Measurements from ENCODE around the gene MED25.
"Not testable (repeated sequence)": the region's sequence is repeated elsewhere in the genome, so short reads cannot be mapped to it uniquely, and the experiment has no call there.

The MED25 gene

DNA sequence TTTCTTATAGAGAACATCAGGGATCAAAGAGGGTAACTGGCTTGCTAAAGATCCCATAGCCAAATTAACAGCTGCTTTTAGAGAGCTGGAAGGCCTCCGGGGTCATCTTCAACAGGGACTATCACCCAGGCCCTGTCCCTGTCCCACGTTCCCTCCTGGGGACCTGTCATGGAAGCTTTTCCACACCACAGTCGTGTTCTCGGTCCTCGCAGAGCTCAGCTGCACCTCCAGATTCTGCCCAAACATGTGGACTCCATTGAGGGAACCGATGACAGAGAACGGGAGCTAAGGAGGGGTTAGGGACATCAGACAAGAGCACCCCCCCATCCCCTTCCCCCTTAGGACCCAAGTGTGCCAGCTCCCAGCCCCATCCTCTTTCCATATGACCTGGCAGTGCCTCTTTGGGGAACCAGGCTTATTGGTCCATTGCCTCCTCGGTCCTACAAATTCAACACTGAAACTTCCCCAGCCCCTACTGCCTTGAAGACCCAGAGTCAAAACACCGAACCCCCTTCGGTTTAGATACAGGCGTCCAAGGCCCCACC is 5.6 kb upstream of the MED25 start:
- no peak for DNase-seq (ENCODE audit: low read depth in 1 of 2, low spot score in 1 of 2)
- no peak for TF ChIP-seq JUND (IDR thresholded peaks at IDR 0.05; ENCODE audit: low read depth)
- in situ Hi-C loops (cut with HindIII; ENCODE audit: low pct_unique_long_range_greater_than_20kb, low sequenced_read_pairs), result no loop called here

DNA sequence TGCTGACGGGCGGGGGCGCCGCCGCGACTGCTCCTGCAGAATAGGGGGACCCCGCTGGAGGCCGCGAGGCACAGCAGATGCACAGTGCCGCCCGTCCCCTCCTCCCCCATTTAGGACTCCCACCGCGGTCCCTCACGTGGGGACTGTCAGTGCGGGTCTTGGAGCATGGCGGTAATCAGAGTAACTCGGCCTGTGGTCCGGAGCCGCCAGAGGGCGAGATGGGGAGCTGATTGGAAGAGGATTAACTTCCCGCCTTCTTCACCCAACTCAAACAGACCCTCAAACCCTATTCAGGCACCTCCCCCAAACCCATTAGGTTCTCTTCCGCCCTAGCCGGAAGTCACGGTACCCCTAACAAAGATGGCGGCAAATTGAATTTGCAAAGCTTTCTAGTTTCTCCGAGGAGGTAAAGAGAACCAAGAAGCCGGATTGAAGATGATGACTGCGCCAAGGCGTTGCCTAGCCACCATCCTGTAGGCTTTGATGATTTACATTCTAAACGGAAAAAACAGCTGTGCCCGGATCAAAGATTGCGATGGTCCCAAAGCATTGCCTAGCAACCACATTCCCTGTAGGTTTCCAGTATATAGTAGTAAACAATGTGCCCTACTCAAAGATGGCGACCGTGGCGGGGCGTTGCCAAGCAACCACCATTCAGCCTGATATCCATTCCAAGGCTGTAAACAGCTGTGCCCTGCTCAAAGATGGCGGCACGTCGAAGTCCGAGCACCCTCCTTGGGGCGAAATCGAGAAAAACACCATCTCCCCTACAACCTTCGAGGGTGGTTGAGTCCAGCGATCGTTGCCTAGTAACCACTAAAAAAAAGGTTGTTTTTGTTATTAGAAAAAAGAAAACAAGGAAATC is 4.9 kb upstream of the MED25 start, which contains the start of gene FUZ:
Gene FUZ, minus strand, starts transcription at position 296 of the 865 bp plus-strand sequence. Its CDS starts 186 bp downstream, at position 110.
- in situ Hi-C loops (cut with HindIII; ENCODE audit: low pct_unique_long_range_greater_than_20kb, low sequenced_read_pairs), result no loop called here

DNA sequence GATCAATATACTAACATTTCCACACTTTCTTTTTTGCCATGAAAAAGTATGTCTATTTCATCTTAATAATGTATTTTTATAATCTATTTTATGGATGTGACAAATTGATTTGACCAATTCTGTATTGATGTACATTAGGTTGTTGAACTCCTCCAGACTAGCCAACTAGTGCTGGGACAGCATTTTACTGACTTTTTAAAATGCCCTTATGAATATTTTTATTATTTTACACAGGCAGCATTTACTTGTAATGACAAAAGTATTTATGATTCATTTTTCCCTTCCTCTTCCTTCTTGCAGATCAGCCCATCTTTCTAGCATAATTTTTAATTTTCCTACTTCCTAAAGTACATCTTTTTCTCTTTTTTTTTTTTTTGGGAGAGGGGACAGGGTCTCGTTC is 4.1 kb upstream of the MED25 start:
- in situ Hi-C loops (cut with HindIII; ENCODE audit: low pct_unique_long_range_greater_than_20kb, low sequenced_read_pairs), result no loop called here
- TF ChIP-seq JUND (IDR thresholded peaks at IDR 0.05; ENCODE audit: low read depth), result no peak
- no peak for DNase-seq (ENCODE audit: low read depth in 1 of 2, low spot score in 1 of 2)

More for the DNA sequence above, 4.9 kb upstream of the MED25 start, which contains the start of gene FUZ:
- TF ChIP-seq JUND (IDR thresholded peaks at IDR 0.05; ENCODE audit: low read depth), result no peak
- peak; percentile 82 to 95 for DNase-seq (ENCODE audit: low read depth in 1 of 2, low spot score in 1 of 2)

DNA sequence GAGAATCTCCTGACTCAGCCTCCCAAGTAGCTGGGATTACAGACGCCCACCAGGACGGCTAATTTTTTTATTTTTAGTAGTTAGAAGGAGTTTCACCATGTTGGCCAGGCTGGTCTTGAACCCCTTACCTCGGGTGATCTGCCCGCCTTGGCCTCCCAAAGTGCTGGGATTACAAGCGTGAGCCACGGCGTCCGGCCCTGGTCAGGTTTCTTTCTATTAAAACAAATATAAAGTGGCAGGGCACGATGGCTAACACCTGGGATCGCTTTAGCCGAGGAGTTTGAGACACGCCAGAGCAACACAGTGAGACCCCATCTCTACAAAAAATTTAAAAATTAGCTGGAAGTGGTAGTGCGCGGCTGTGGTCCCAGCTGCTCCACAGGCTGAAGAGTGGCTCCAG is 1.5 kb upstream of the MED25 start:
- DNase-seq (ENCODE audit: low read depth in 1 of 2, low spot score in 1 of 2), result no peak
- in situ Hi-C loops (cut with HindIII; ENCODE audit: low pct_unique_long_range_greater_than_20kb, low sequenced_read_pairs), result no loop called here
- no peak for TF ChIP-seq JUND (IDR thresholded peaks at IDR 0.05; ENCODE audit: low read depth)

DNA sequence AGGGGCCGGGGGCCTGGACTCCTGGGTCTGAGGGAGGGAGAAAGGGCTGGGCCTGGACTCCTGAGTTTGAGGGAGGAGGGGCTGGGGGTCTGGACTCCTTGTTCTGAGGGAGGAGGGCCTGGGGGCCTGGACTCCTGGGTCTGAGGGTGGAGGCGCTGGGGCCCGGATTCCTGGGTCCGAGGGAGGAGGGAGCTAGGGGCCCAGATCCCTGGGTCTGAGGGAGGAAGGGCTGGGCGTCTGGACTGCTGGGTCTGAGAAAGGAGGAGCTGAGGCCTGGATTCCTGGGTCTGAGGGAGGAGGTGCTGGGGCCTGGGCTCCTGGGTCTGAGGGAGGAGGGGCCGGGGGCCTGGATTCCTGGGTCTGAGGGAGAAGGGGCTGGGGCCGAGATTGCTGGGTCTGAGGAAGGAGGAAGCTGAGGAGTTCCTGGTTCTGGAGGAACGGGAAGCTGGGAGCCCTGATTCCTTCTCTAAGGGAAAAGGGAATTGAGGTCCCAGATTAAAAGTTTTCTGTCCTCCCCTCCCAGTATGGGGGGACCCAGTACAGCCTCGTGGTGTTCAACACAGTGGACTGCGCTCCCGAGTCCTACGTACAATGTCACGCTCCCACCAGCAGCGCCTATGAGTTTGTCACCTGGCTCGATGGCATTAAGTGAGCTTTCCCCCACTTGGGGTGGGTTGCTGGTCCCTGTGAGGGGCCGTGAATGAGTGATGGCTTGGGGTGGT is 721 bp downstream of the MED25 start:
- no peak for TF ChIP-seq JUND (IDR thresholded peaks at IDR 0.05; ENCODE audit: low read depth)
- in situ Hi-C loops (cut with HindIII; ENCODE audit: low pct_unique_long_range_greater_than_20kb, low sequenced_read_pairs), result no loop called here
- no peak for DNase-seq (ENCODE audit: low read depth in 1 of 2, low spot score in 1 of 2)

DNA sequence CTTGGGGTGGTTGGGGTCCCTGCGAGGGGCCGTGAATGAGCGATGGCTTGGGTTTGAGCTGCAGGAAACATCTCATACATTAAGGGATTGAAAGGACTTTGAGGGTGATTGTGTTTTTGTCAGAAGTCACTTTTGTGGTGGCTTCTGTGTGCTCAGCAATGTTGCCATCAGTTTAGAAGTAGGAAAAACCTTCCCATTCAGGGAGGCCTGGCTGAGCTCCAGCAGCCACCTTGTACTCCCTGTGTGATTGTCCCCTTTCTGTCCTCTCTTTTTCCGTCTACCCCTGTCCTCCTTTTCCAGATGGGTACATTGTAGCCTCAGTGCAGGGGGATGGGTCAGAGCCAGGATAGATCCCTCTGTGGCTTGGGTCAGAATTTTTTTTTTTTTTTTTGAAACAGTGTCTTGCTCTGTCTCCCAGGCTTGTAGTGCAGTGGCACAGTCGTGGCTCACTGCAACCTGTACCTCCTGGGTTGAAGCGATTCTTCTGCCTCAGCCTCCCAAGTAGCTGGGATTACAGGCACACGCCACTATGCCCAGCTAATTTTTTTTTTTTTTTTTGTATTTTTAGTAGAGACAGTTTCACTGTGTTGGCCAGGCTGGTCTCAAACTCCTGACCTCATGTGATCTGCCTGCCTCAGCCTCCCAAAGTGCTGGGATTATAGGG is 1.5 kb downstream of the MED25 start:
- in situ Hi-C loops (cut with HindIII; ENCODE audit: low pct_unique_long_range_greater_than_20kb, low sequenced_read_pairs); DNase-seq (ENCODE audit: low read depth in 1 of 2, low spot score in 1 of 2): not testable (repeated sequence)

DNA sequence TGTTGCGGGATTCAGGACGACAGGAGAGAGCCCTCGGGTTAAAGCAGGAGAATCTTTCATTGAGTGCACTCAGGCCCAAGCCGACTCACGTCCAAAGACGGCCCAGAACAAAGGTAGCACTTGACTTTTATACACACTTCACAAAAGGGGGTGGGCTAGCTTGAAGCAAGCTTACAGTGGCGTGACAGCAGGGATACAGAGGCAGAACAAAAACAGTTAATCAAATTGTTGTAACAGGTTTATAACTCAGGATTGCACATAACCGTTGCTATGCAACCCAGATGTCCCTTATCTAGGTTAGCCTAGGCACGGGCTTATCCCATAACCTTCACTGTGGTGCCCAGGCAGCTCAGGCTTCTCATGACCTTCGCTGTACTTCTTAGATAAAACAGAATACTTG is 2.0 kb downstream of the MED25 start:
- no peak for DNase-seq (ENCODE audit: low read depth in 1 of 2, low spot score in 1 of 2)
- in situ Hi-C loops (cut with HindIII; ENCODE audit: low pct_unique_long_range_greater_than_20kb, low sequenced_read_pairs), result no loop called here

DNA sequence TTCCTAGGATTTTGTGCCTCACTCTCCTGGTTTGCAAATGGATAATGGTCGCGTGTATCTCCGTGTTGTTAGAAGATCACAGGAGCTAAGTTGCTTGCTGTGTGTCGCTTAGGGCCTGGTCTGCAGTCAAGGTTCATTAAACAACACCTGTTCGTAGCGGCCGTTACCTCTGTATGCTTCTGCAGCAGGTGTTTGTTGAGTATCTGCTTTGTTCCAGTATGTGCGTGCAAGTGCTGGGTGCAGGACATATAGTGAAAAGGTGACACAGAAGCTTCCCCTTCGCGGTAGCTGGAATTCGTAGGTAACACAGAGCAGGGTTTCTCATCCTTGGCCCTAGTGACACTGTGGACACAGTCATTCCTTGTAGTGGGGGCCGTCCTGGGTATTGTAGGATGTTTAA is 5.4 kb downstream of the MED25 start:
- in situ Hi-C loops (cut with HindIII; ENCODE audit: low pct_unique_long_range_greater_than_20kb, low sequenced_read_pairs), result no loop called here
- no peak for TF ChIP-seq JUND (IDR thresholded peaks at IDR 0.05; ENCODE audit: low read depth)
- no peak for DNase-seq (ENCODE audit: low read depth in 1 of 2, low spot score in 1 of 2)

More for the DNA sequence above, 2.0 kb downstream of the MED25 start:
- TF ChIP-seq JUND (IDR thresholded peaks at IDR 0.05; ENCODE audit: low read depth), result no peak

DNA sequence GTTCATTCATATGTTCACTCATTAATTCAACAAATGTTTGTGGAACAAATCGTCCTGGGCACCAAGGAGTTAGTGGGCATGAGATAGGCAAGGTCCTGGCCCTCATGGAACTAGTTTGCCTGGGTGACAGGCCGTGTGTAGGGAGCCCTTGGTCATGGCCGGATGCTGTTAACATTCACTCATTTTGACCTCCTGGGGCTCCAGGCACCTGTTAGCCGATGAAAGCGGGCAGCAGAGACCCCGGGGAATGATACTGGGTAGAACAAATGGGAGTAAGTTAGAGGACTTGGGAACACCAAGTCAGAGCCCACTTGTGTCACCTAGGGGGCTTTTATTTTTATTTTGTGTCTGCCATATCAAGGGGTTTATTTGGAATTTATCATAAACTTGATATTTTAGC is 6.6 kb downstream of the MED25 start:
- TF ChIP-seq JUND (IDR thresholded peaks at IDR 0.05; ENCODE audit: low read depth), result no peak
- DNase-seq (ENCODE audit: low read depth in 1 of 2, low spot score in 1 of 2), result no peak
- in situ Hi-C loops (cut with HindIII; ENCODE audit: low pct_unique_long_range_greater_than_20kb, low sequenced_read_pairs), result no loop called here

DNA sequence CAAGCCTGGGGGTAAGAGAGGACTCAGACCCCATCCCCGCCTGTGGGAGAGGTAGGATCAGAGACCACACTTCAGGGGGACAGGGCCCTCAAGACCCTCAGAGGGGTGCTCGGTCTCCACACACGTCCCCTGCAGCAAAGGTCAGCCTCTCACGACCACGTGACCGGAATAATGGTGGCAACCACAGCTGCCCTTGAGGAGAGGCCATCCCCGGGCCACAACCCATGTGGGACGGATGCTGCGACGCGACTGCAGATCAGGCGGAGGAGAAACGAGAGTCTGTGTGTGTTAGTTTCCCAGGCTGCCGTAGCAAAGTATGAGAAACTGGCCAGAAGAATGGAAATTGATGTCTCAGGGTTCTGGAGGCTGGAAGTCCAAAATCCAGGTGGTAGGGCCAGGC is 8.9 kb downstream of the MED25 start:
- TF ChIP-seq JUND (IDR thresholded peaks at IDR 0.05; ENCODE audit: low read depth), result no peak
- DNase-seq (ENCODE audit: low read depth in 1 of 2, low spot score in 1 of 2), result no peak
- in situ Hi-C loops (cut with HindIII; ENCODE audit: low pct_unique_long_range_greater_than_20kb, low sequenced_read_pairs), result no loop called here

DNA sequence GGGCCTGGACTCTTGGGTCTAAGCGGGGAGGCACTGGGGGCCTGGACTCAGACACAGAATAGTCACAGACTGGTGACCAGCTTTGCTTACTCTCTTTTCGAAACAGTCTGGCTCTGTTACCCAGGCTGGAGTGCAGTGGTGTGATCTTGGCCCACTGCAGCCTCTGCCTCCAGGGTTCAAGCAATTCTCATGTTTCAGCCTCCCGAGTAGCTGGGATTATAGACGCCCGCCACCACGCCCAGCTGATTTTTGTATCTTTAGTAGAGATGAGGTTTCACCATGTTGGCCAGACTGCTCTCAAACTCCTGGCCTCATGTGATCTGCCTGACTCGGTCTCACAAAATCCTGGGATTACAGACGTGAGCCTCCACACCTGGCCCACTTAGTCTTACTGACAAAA is 11.1 kb downstream of the MED25 start:
- no peak for TF ChIP-seq JUND (IDR thresholded peaks at IDR 0.05; ENCODE audit: low read depth)
- in situ Hi-C loops (cut with HindIII; ENCODE audit: low pct_unique_long_range_greater_than_20kb, low sequenced_read_pairs), result no loop called here
- DNase-seq (ENCODE audit: low read depth in 1 of 2, low spot score in 1 of 2), result no peak

DNA sequence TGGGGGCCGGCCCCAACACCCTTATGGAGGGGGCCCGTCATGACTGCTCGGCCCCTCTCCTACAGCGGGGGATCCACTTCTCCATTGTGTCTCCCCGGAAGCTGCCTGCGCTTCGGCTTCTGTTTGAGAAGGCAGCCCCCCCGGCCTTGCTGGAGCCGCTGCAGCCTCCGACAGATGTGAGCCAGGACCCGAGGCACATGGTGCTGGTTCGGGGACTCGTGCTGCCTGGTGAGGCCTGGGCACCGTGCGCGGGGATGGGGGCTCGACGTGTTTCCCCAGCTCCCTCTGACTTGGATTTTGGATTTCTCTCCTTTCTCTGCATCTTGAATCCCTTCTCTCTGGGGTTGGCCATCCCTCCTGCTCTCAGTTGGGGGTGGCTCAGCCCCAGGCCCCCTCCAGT is 11.6 kb downstream of the MED25 start:
- in situ Hi-C loops (cut with HindIII; ENCODE audit: low pct_unique_long_range_greater_than_20kb, low sequenced_read_pairs), result no loop called here
- no peak for TF ChIP-seq JUND (IDR thresholded peaks at IDR 0.05; ENCODE audit: low read depth)
- no peak for DNase-seq (ENCODE audit: low read depth in 1 of 2, low spot score in 1 of 2)

Data from T47D (cell line).